Measurements from ENCODE around the gene DOCK4.

The DOCK4 gene

GRCh38 chr7:112092709-112093395 is 113.3 kb downstream of the DOCK4 start:
- DNase-seq (ENCODE audit: extremely low spot score), result no peak
- ChIA-PET POLR2A (no interaction called here), CTCF (interaction anchor here (0.9 kb wide), 1 partner anchor 13 kb away, joined by 3 read pairs; no protein-coding TSS in a partner anchor)
- no peak for TF ChIP-seq CTCF (IDR thresholded peaks at IDR 0.05; ENCODE audit: control extremely low read depth, extremely low read depth, low read depth, missing control alignments)

- TF ChIP-seq CTCF (IDR thresholded peaks at IDR 0.05; ENCODE audit: control extremely low read depth, extremely low read depth, low read depth, missing control alignments), result no peak
- ChIA-PET CTCF (no interaction called here), POLR2A (no interaction called here)
- no peak for DNase-seq (ENCODE audit: extremely low spot score)
These were observed 113.9 kb downstream of the DOCK4 start for GRCh38 chr7:112092306-112092705.

- POLR2A ChIA-PET, result no interaction called here
- DNase-seq (ENCODE audit: extremely low spot score), result no peak
- CTCF ChIA-PET, result no interaction called here
- TF ChIP-seq CTCF (IDR thresholded peaks at IDR 0.05; ENCODE audit: control extremely low read depth, extremely low read depth, low read depth, missing control alignments), result no peak
These were observed 114.4 kb downstream of the DOCK4 start for GRCh38 chr7:112091768-112092167.

- CTCF ChIA-PET, result no interaction called here
- no peak for TF ChIP-seq CTCF (IDR thresholded peaks at IDR 0.05; ENCODE audit: control extremely low read depth, extremely low read depth, low read depth, missing control alignments)
- POLR2A ChIA-PET, result no interaction called here
These were observed 116.6 kb downstream of the DOCK4 start for GRCh38 chr7:112089551-112089950.

GRCh38 chr7:112088484-112089016 is 117.6 kb downstream of the DOCK4 start:
- no peak for DNase-seq (ENCODE audit: extremely low spot score)
- no peak for TF ChIP-seq CTCF (IDR thresholded peaks at IDR 0.05; ENCODE audit: control extremely low read depth, extremely low read depth, low read depth, missing control alignments)
- ChIA-PET CTCF (no interaction called here), POLR2A (no interaction called here)

More at GRCh38 chr7:112089551-112089950, 116.6 kb downstream of the DOCK4 start:
- DNase-seq (ENCODE audit: extremely low spot score), result no peak

- ChIA-PET POLR2A (no interaction called here), CTCF (interaction anchor here (0.7 to 1.6 kb wide), 4 partner anchors 8 to 44 kb away, joined by 3 to 6 read pairs (median 4); no protein-coding TSS in a partner anchor)
- no peak for DNase-seq (ENCODE audit: extremely low spot score)
- no peak for TF ChIP-seq CTCF (IDR thresholded peaks at IDR 0.05; ENCODE audit: control extremely low read depth, extremely low read depth, low read depth, missing control alignments)
These were observed 119.5 kb downstream of the DOCK4 start for GRCh38 chr7:112086496-112087254.

Data from GM10248 (cell line).